Endothelial cell of umbilical vein (primary cell): ENCODE results near the gene ADRA2C. TPM values are rescaled to one million over a fixed set of nuclear protein-coding genes. Genes with fewer than 3 reads are reported as not detected.
A peak's percentile ranks its signal among the peaks of the same experiment; 100 is the strongest.

ENCODE experiments used
- BruUV-seq: library from RNA; stranded (reverse); fragments of 400-500 nt; replicated peaks from 2 replicates; lab custom pipeline; 2021; lab: Mats Ljungman, UMichigan
- CTCF ChIA-PET: fragments of 300-600, 350-600 bp; sonication (Branson Sonifier 250); formaldehyde crosslinking; loops from one replicate; lab custom pipeline; 2021; ENCODE audit warnings: antibody characterized with exemption, inconsistent platforms; lab: Charles Lee
- POLR2A ChIA-PET: fragments of 300-600, 350-600 bp; sonication (Branson Sonifier 250); formaldehyde crosslinking; loops from one replicate; lab custom pipeline; 2021; ENCODE audit warnings: antibody characterized with exemption, inconsistent platforms; lab: Charles Lee
- DNase-seq: peaks from one replicate; pipeline ENCODE4 v3.0.0-alpha.2; 2011; ENCODE audit warnings: low read depth, low spot score
- FAIRE-seq: peaks from 2 replicates; lab custom pipeline; 2011; peaks lifted over from hg19 to GRCh38; lab: Jason Lieb, UNC
- H2AFZ ChIP-seq: 2 replicates; pipeline ENCODE4 v1.6.0; 2012; ENCODE audit warnings: low read depth, low read length, control low read depth, inconsistent platforms
- H3K27ac ChIP-seq: 2 replicates; pipeline ENCODE4 v1.5.1; 2011; ENCODE audit warnings: low read depth, mild to moderate bottlenecking, control low read depth, low read length, moderate library complexity; ENCODE audit not compliant: insufficient read depth
- H3K27me3 ChIP-seq, 2 experiments: 2 replicates each; pipeline versions ENCODE4 v1.6.0 to v1.6.1; 2011; ENCODE audit warnings: low read length in 2 of 2, mixed read lengths in 1 of 2; ENCODE audit not compliant: control insufficient read depth in 2 of 2, insufficient read depth in 2 of 2
- H3K36me3 ChIP-seq, 2 experiments: 2 replicates in 1 of 2; 3 replicates in 1 of 2; pipeline ENCODE4 v1.5.1; 2011; ENCODE audit warnings: low read length in 2 of 2, mild to moderate bottlenecking in 1 of 2, moderate library complexity in 1 of 2; ENCODE audit not compliant: control insufficient read depth in 2 of 2, insufficient read depth in 2 of 2; ENCODE audit errors: extremely low read depth in 1 of 2
- H3K4me1 ChIP-seq: 3 replicates; pipeline ENCODE4 v1.5.1; 2011; ENCODE audit warnings: mild to moderate bottlenecking, low read length; ENCODE audit not compliant: control insufficient read depth, insufficient read depth; ENCODE audit errors: extremely low read depth
- H3K4me2 ChIP-seq: 2 replicates; pipeline ENCODE4 v1.6.1; 2011; ENCODE audit warnings: low read length, control low read depth, mixed read lengths; ENCODE audit not compliant: insufficient read depth
- H3K4me3 ChIP-seq, 3 experiments: fragments of 200-600 bp in 1 of 3; sonication (generic), shearing (Covaris generic) in 1 of 3; replicated peaks in 1 of 3; 2 replicates each; pipeline ENCODE4 v1.5.1; 2011 to 2016; ENCODE audit warnings: control low read depth in 3 of 3, low read length in 3 of 3, mild to moderate bottlenecking in 2 of 3, inconsistent platforms in 1 of 3, low read depth in 1 of 3, moderate library complexity in 1 of 3; ENCODE audit not compliant: insufficient read depth in 1 of 3
- H3K79me2 ChIP-seq: 2 replicates; pipeline ENCODE4 v1.6.0; 2012; ENCODE audit warnings: low read length, inconsistent platforms; ENCODE audit not compliant: control insufficient read depth, insufficient read depth
- H3K9ac ChIP-seq: replicated peaks from 2 replicates; pipeline ENCODE3; 2011; ENCODE audit warnings: low read length, control low read depth; ENCODE audit not compliant: insufficient read depth; ENCODE audit errors: extremely low read depth
- H3K9me1 ChIP-seq: replicated peaks from 3 replicates; pipeline ENCODE4 v1.6.0; 2011; ENCODE audit warnings: mild to moderate bottlenecking, low read length; ENCODE audit not compliant: control insufficient read depth, insufficient read depth; ENCODE audit errors: extremely low read depth
- H3K9me3 ChIP-seq: replicated peaks from 2 replicates; pipeline ENCODE4 v1.5.1; 2012; ENCODE audit warnings: low read length, inconsistent platforms; ENCODE audit not compliant: control insufficient read depth, insufficient read depth
- H4K20me1 ChIP-seq: replicated peaks from 2 replicates; pipeline ENCODE3; 2011; ENCODE audit warnings: mild to moderate bottlenecking, low read length; ENCODE audit not compliant: control insufficient read depth, insufficient read depth; ENCODE audit errors: extremely low read depth
- GATA2 ChIP-seq: IDR thresholded peaks from 2 replicates; pipeline ENCODE4 v1.7.0; 2011; ENCODE audit warnings: low read depth, mild to moderate bottlenecking, moderate library complexity, mixed read lengths, low read length; ENCODE audit not compliant: insufficient read length, insufficient read depth
- JUN ChIP-seq: IDR thresholded peaks from 2 replicates; pipeline ENCODE4 v1.6.1; 2011; ENCODE audit warnings: borderline replicate concordance, low read depth; ENCODE audit not compliant: insufficient read length, insufficient read depth
- POLR2A ChIP-seq: IDR thresholded peaks from 2 replicates; pipeline ENCODE4 v1.6.1; 2012; ENCODE audit warnings: low read depth, mild to moderate bottlenecking, control low read depth, low read length
- dilution Hi-C: fragments of 300-500 bp; cut with MboI; formaldehyde crosslinking; loops from one replicate; pipeline ENCODE4 v1.15.0; 2019; ENCODE audit warnings: low sequenced_read_pairs; ENCODE audit not compliant: extremely low pct_ligation_motif_present
- intact Hi-C: fragments of 100-400 bp; cut with micrococcal nuclease; formaldehyde crosslinking; loops from one replicate; pipeline ENCODE4 v1.10.0; 2022
- polyA plus RNA-seq, 4 experiments: library from polyadenylated mRNA; depleted of rRNA in 3 of 4; stranded (reverse) in 3 of 4; unstranded in 1 of 4; fragments of >200 nt; gene quantifications; 2 replicates each; pipeline versions ENCODE4 v1.2.1 to v1.2.3, GENCODE V29; 2011 to 2012; ENCODE audit warnings: missing spikeins in 1 of 4
- total RNA-seq: library from RNA; stranded (reverse); gene quantifications from 2 replicates; pipeline ENCODE4 v1.2.3, GENCODE V29; 2021
- TF ChIP-seq, protein P1 (sequence below): IDR thresholded peaks from 2 replicates; pipeline ENCODE4 v1.6.1; 2011; ENCODE audit not compliant: insufficient read depth, insufficient read length
- TF ChIP-seq, protein P2 (sequence below), 2 donors: IDR thresholded peaks; 1 replicate in 1 of 2; 2 replicates in 1 of 2; pipeline ENCODE4 v1.5.1; 2011; ENCODE audit warnings: low read length in 2 of 2, mild to moderate bottlenecking in 2 of 2, moderate library complexity in 2 of 2, control low read depth in 1 of 2, inconsistent platforms in 1 of 2, low read depth in 1 of 2; ENCODE audit not compliant: insufficient read depth in 1 of 2; ENCODE audit errors: extremely low read depth in 1 of 2

The ADRA2C gene
- total and polyA plus RNA-seq, 2 donors (not counting 3 experiments of a cell fraction or from before 2014, with no cell fraction given), result 0.03 to 0.40 TPM

DNA sequence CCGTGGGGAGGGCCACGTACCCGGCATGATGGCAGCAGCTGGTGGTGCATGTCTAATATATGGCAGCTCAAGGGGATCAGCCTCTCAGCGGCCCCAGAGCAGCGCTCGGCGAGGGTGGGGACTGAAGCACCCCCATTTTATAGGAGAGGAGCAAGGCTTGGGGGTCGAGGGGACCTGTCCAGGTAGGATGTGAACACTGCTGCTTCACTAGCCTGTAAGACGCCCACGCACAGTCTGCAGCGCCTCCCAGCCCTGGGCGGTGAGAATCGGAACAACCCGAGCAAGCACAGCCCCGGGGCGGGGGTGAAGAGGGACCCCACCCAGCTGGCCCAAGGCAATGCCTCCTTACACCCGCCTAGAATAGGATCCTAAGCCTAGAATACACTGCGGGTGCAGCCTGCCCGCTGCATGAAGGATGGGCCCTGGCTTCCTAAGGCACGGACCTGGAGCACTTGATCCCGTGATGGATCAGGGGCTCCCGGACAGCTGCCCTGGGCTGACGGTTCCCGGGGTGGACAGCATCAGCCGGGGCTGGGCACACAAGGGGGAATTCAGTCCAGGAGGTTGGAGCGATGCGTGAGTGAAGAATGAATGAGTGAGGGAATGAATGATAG is 17.6 kb downstream of the ADRA2C start:
- Histone ChIP-seq H3K4me1 (no peaks in the 10 kb centered on the region), H4K20me1 (no peaks in the 10 kb centered on the region), H3K9ac (no peak overlapping the region), H3K36me3 (no peaks in the 10 kb centered on the region), H3K4me3 (no peak overlapping the region), H3K27ac (no peak overlapping the region), H3K9me1 (no peaks in the 10 kb centered on the region), H2AFZ (no peak overlapping the region), H3K27me3 (no peaks in the 10 kb centered on the region), H3K79me2 (no peaks in the 10 kb centered on the region), H3K4me2 (no peak overlapping the region), H3K9me3 (no peaks in the 10 kb centered on the region)
- ChIA-PET POLR2A (no interaction called here), CTCF (interaction anchor here (1.0 kb wide), 1 partner anchor 159 kb away, joined by 3 read pairs; no protein-coding TSS in a partner anchor)
- TF ChIP-seq POLR2A (no peak), JUN (no peak), GATA2 (no peak)
- TF ChIP-seq, protein P1, sequence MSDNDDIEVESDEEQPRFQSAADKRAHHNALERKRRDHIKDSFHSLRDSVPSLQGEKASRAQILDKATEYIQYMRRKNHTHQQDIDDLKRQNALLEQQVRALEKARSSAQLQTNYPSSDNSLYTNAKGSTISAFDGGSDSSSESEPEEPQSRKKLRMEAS, result no peak
- TF ChIP-seq, protein P2, sequence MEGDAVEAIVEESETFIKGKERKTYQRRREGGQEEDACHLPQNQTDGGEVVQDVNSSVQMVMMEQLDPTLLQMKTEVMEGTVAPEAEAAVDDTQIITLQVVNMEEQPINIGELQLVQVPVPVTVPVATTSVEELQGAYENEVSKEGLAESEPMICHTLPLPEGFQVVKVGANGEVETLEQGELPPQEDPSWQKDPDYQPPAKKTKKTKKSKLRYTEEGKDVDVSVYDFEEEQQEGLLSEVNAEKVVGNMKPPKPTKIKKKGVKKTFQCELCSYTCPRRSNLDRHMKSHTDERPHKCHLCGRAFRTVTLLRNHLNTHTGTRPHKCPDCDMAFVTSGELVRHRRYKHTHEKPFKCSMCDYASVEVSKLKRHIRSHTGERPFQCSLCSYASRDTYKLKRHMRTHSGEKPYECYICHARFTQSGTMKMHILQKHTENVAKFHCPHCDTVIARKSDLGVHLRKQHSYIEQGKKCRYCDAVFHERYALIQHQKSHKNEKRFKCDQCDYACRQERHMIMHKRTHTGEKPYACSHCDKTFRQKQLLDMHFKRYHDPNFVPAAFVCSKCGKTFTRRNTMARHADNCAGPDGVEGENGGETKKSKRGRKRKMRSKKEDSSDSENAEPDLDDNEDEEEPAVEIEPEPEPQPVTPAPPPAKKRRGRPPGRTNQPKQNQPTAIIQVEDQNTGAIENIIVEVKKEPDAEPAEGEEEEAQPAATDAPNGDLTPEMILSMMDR (IDR thresholded peaks at IDR 0.05; ENCODE audit: extremely low read depth in 1 of 2, insufficient read depth in 1 of 2, low read depth in 1 of 2, low read length in 2 of 2), result peak in 1 of 2 donors; percentile 24
- no peak for DNase-seq
- intact Hi-C loops (no loop called here), dilution Hi-C loops (no loop called here)
- no TSS peak for BruUV-seq
- no peak for FAIRE-seq
